HepG2 (cell line): Measurements from ENCODE around the gene CARS2. TPM values are rescaled to one million over a fixed set of nuclear protein-coding genes. Genes with fewer than 3 reads are reported as not detected.

Source experiments
- polyA plus RNA-seq, 8 experiments: library from polyadenylated mRNA; depleted of rRNA in 3 of 8; stranded (reverse) in 7 of 8; unstranded in 1 of 8; fragments of >200 nt; fragmentation: Illumina TruSeq in 4 of 8; extraction: Trizol in 4 of 8; gene quantifications; 2 replicates each; pipeline versions ENCODE4 v1.2.1 to v1.2.3, GENCODE V29; 2011 to 2016; ENCODE audit warnings: low read depth in 4 of 8, missing spikeins in 1 of 8, mixed read lengths in 1 of 8; ENCODE audit not compliant: insufficient read depth in 1 of 8
- total RNA-seq, 5 experiments: library from RNA; depleted of rRNA; stranded (reverse); fragments of >200 nt; fragmentation: Illumina TruSeq; extraction: Trizol; gene quantifications; 2 replicates each; pipeline ENCODE4 v1.2.3, GENCODE V29; 2016; ENCODE audit warnings: low read depth in 1 of 5

Gene CARS2
- total and polyA plus RNA-seq, 2 of the 13 experiments (the other 11 are each of a cell fraction or from before 2014, with no cell fraction given) = 41.1 to 59.3 TPM

Other genes with a start within 250 kb of the CARS2 start
- gene RAB20, start 144.4 kb downstream of the CARS2 start, total RNA-seq (2016; rRNA removed; fragmentation: Illumina TruSeq; extraction: Trizol) = 15.2 and 15.6 TPM in 2 replicates
- gene RAB20, start 144.4 kb downstream of the CARS2 start, polyA plus RNA-seq (2011; rRNA removed) = 27.3 and 30.5 TPM in 2 replicates
- gene NAXD, start 90.6 kb downstream of the CARS2 start, total RNA-seq (2016; rRNA removed; fragmentation: Illumina TruSeq; extraction: Trizol) = 18.5 and 19.0 TPM in 2 replicates
- gene NAXD, start 90.6 kb downstream of the CARS2 start, polyA plus RNA-seq (2011; rRNA removed) = 23.2 and 27.0 TPM in 2 replicates
- 7.9 and 8.1 TPM in 2 replicates for gene ING1, start 7.6 kb upstream of the CARS2 start, total RNA-seq (2016; rRNA removed; fragmentation: Illumina TruSeq; extraction: Trizol)
- gene ING1, start 7.6 kb upstream of the CARS2 start, polyA plus RNA-seq (2011; rRNA removed) = 13.6 and 16.1 TPM in 2 replicates
- gene ANKRD10, start 209.0 kb upstream of the CARS2 start, total RNA-seq (2016; rRNA removed; fragmentation: Illumina TruSeq; extraction: Trizol) = 59.6 and 108 TPM in 2 replicates
- 102 and 115 TPM in 2 replicates for gene ANKRD10, start 209.0 kb upstream of the CARS2 start, polyA plus RNA-seq (2011; rRNA removed)